WTC11 (cell line): ENCODE measurements around the gene ARMCX6. TPM values are rescaled to one million over a fixed set of nuclear protein-coding genes. Genes with fewer than 3 reads are reported as not detected.

ENCODE experiments used
- ATAC-seq: fragments of 200-7000 bp; cut with Tn5 transposase; 2 replicates; pipeline ENCODE4 v1.10.0; 2021; ENCODE audit warnings: mild to moderate bottlenecking, moderate library complexity
- CTCF ChIA-PET: fragments of 300-600 bp; sonication (Branson Sonifier 250); formaldehyde crosslinking; loops from one replicate; lab custom pipeline; 2021; ENCODE audit warnings: antibody characterized with exemption; lab: Charles Lee
- POLR2A ChIA-PET: fragments of 350-600 bp; sonication (Branson Sonifier 250); formaldehyde crosslinking; loops from one replicate; lab custom pipeline; 2021; ENCODE audit warnings: antibody characterized with exemption; lab: Charles Lee
- DNase-seq: peaks from one replicate; pipeline ENCODE4 v3.0.0; 2021; ENCODE audit warnings: low spot score
- H3K27ac Mint-ChIP-seq: 2 replicates; pipeline ENCODE4 v1.8.0; 2021; ENCODE audit warnings: mixed read lengths
- H3K27me3 Mint-ChIP-seq: 2 replicates; pipeline ENCODE4 v1.8.0; 2021; ENCODE audit warnings: low read depth, mild to moderate bottlenecking, moderate library complexity, mixed read lengths
- H3K36me3 Mint-ChIP-seq: 2 replicates; pipeline ENCODE4 v1.8.0; 2021; ENCODE audit warnings: mixed read lengths
- H3K4me1 Mint-ChIP-seq: 2 replicates; pipeline ENCODE4 v1.8.0; 2022; ENCODE audit warnings: mixed read lengths
- H3K4me3 Mint-ChIP-seq: 2 replicates; pipeline ENCODE4 v1.8.0; 2021; ENCODE audit warnings: mild to moderate bottlenecking, moderate library complexity, mixed read lengths
- H3K9me3 Mint-ChIP-seq: 2 replicates; pipeline ENCODE4 v1.8.0; 2021; ENCODE audit warnings: mixed read lengths
- AR ChIP-seq: fragments of 250-450 bp; sonication (Bioruptor Pico); IDR thresholded peaks from 2 replicates; pipeline ENCODE4 v1.9.0; 2021; ENCODE audit warnings: mild to moderate bottlenecking
- ARID4B ChIP-seq: sonication (generic); formaldehyde crosslinking; IDR thresholded peaks from 2 replicates; pipeline ENCODE4 v1.8.0; 2023; ENCODE audit warnings: missing genetic modification reagents, mild to moderate bottlenecking, borderline replicate concordance
- ATF6 ChIP-seq: sonication (generic); formaldehyde crosslinking; IDR thresholded peaks from 2 replicates; pipeline ENCODE4 v1.8.1; 2023; ENCODE audit warnings: mild to moderate bottlenecking, missing genetic modification reagents
- CREM ChIP-seq: sonication (generic); formaldehyde crosslinking; IDR thresholded peaks from 2 replicates; pipeline ENCODE4 v1.8.1; 2022; ENCODE audit warnings: mild to moderate bottlenecking, missing genetic modification reagents, moderate library complexity
- FOXK1 ChIP-seq: sonication (generic); formaldehyde crosslinking; IDR thresholded peaks from 2 replicates; pipeline ENCODE4 v1.8.0; 2022; ENCODE audit warnings: mild to moderate bottlenecking, moderate library complexity, missing genetic modification reagents
- FOXP4 ChIP-seq: sonication (generic); formaldehyde crosslinking; IDR thresholded peaks from 2 replicates; pipeline ENCODE4 v1.8.0; 2022; ENCODE audit warnings: mild to moderate bottlenecking, missing genetic modification reagents
- GABPB1 ChIP-seq: sonication (generic); formaldehyde crosslinking; IDR thresholded peaks from 2 replicates; pipeline ENCODE4 v1.8.1; 2023; ENCODE audit warnings: mild to moderate bottlenecking, missing genetic modification reagents
- JAZF1 ChIP-seq: fragments of 250-450 bp; sonication (Bioruptor Pico); IDR thresholded peaks from 2 replicates; pipeline ENCODE4 v1.9.0; 2021; ENCODE audit warnings: moderate library complexity, mild to moderate bottlenecking, inconsistent platforms
- JUN ChIP-seq: sonication (generic); formaldehyde crosslinking; IDR thresholded peaks from 2 replicates; pipeline ENCODE4 v1.8.0; 2023; ENCODE audit warnings: mild to moderate bottlenecking, missing genetic modification reagents
- KAT7 ChIP-seq: sonication (generic); formaldehyde crosslinking; IDR thresholded peaks from 2 replicates; pipeline ENCODE4 v1.8.1; 2023; ENCODE audit warnings: missing genetic modification reagents, mild to moderate bottlenecking, borderline replicate concordance
- MLX ChIP-seq: sonication (generic); formaldehyde crosslinking; IDR thresholded peaks from 2 replicates; pipeline ENCODE4 v1.8.1; 2023; ENCODE audit warnings: mild to moderate bottlenecking, missing genetic modification reagents, moderate library complexity
- OVOL2 ChIP-seq: fragments of 250-450 bp; sonication (Bioruptor Pico); IDR thresholded peaks from 2 replicates; pipeline ENCODE4 v1.9.0; 2021; ENCODE audit warnings: mild to moderate bottlenecking, borderline replicate concordance
- RORB ChIP-seq: fragments of 250-450 bp; sonication (Bioruptor Pico); IDR thresholded peaks from 2 replicates; pipeline ENCODE4 v1.9.0; 2021; ENCODE audit warnings: mild to moderate bottlenecking
- ZNF121 ChIP-seq: sonication (generic); formaldehyde crosslinking; IDR thresholded peaks from 2 replicates; pipeline ENCODE4 v1.8.0; 2023; ENCODE audit warnings: missing genetic modification reagents
- ZNF219 ChIP-seq: sonication (generic); formaldehyde crosslinking; IDR thresholded peaks from 2 replicates; pipeline ENCODE4 v1.8.0; 2023; ENCODE audit warnings: missing genetic modification reagents, mild to moderate bottlenecking, borderline replicate concordance
- ZNF232 ChIP-seq: sonication (generic); formaldehyde crosslinking; IDR thresholded peaks from 2 replicates; pipeline ENCODE4 v1.8.0; 2022; ENCODE audit warnings: mild to moderate bottlenecking, missing genetic modification reagents
- ZNF512 ChIP-seq: sonication (generic); formaldehyde crosslinking; IDR thresholded peaks from 2 replicates; pipeline ENCODE4 v1.8.1; 2022; ENCODE audit warnings: missing genetic modification reagents, borderline replicate concordance
- total RNA-seq: library from RNA; stranded (reverse); gene quantifications from 3 replicates; pipeline ENCODE4 v1.2.3, GENCODE V29; 2021

The ARMCX6 gene
- total RNA-seq, 1 experiment from 2014 or later: 27.0 TPM

- no peak for DNase-seq
- TF ChIP-seq GABPB1 (CRISPR knock-in tag) (no peak), OVOL2 (CRISPR knock-in tag) (no peak), RORB (CRISPR knock-in tag) (no peak), JUN (no peak), CREM (CRISPR knock-in tag) (no peak), FOXP4 (CRISPR knock-in tag) (no peak), ZNF512 (CRISPR knock-in tag) (no peak), JAZF1 (CRISPR knock-in tag) (no peak), KAT7 (CRISPR knock-in tag) (no peak), ZNF232 (no peak), ARID4B (CRISPR knock-in tag) (no peak), MLX (CRISPR knock-in tag) (no peak), ATF6 (CRISPR knock-in tag) (no peak), ZNF121 (CRISPR knock-in tag) (no peak), ZNF219 (no peak), AR (CRISPR knock-in tag) (no peak), FOXK1 (no peak)
- ChIA-PET POLR2A (no interaction called here), CTCF (no interaction called here)
- ATAC-seq: no peak
- no peaks in the 10 kb centered on the region for H3K9me3 Mint-ChIP-seq
- no peak overlapping the region for H3K4me3 Mint-ChIP-seq
- H3K27me3 Mint-ChIP-seq: no peaks in the 10 kb centered on the region
- no peak overlapping the region for H3K27ac Mint-ChIP-seq
- no peaks in the 10 kb centered on the region for H3K36me3 Mint-ChIP-seq
- no peaks in the 10 kb centered on the region for H3K4me1 Mint-ChIP-seq
Observed at GRCh38 chrX:101642093-101642492, 24.3 kb upstream of the ARMCX6 start.
